Esophagus muscularis mucosa (tissue), 3 donors: ENCODE data around the gene TMEM121B.

Experiments used
- POLR2A ChIP-seq: fragments of 450-650 bp; IDR thresholded peaks from one replicate; pipeline ENCODE4 v1.6.1; 2017; ENCODE audit warnings: antibody characterized with exemption, moderate library complexity, mild to moderate bottlenecking, low read depth
- TF ChIP-seq, protein P1 (sequence below), 3 experiments: fragments of 200-600 bp in 2 of 3; fragments of 450-650 bp in 1 of 3; sonication (generic) in 2 of 3; IDR thresholded peaks; one replicate each; pipeline ENCODE4 v1.5.1; 2017 to 2019; ENCODE audit warnings: antibody characterized with exemption in 3 of 3, mild to moderate bottlenecking in 2 of 3, moderate library complexity in 1 of 3

- TF ChIP-seq POLR2A: no peak
- TF ChIP-seq, protein P1, sequence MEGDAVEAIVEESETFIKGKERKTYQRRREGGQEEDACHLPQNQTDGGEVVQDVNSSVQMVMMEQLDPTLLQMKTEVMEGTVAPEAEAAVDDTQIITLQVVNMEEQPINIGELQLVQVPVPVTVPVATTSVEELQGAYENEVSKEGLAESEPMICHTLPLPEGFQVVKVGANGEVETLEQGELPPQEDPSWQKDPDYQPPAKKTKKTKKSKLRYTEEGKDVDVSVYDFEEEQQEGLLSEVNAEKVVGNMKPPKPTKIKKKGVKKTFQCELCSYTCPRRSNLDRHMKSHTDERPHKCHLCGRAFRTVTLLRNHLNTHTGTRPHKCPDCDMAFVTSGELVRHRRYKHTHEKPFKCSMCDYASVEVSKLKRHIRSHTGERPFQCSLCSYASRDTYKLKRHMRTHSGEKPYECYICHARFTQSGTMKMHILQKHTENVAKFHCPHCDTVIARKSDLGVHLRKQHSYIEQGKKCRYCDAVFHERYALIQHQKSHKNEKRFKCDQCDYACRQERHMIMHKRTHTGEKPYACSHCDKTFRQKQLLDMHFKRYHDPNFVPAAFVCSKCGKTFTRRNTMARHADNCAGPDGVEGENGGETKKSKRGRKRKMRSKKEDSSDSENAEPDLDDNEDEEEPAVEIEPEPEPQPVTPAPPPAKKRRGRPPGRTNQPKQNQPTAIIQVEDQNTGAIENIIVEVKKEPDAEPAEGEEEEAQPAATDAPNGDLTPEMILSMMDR (IDR thresholded peaks at IDR 0.05): no peak
Measured at GRCh38 chr22:17079572-17079971, 41.6 kb downstream of the TMEM121B start.
